Activated naive CD4-positive, alpha-beta T cell treated with anti-CD3 and anti-CD28 coated beads, Interleukin-2, amount 10 ng/mL, durations not matched to agents 7 days and 5 days (primary cell): ENCODE measurements around the gene VAPB.

Experiments
- CTCF ChIA-PET: fragments of 350-600 bp; sonication (Branson Sonifier 250); formaldehyde crosslinking; loops from one replicate; lab custom pipeline; 2021; ENCODE audit warnings: antibody characterized with exemption; lab: Charles Lee
- DNase-seq: peaks from one replicate; pipeline ENCODE4 v3.0.0-alpha.2; 2020
- H3K27ac Mint-ChIP-seq: one replicate; pipeline ENCODE4 v1.8.0; 2021; ENCODE audit warnings: mild to moderate bottlenecking, moderate library complexity, mixed read lengths
- H3K27me3 Mint-ChIP-seq: one replicate; pipeline ENCODE4 v1.8.0; 2021; ENCODE audit warnings: mild to moderate bottlenecking, mixed read lengths
- H3K36me3 Mint-ChIP-seq: one replicate; pipeline ENCODE4 v1.8.0; 2021; ENCODE audit warnings: mixed read lengths
- H3K4me1 Mint-ChIP-seq: one replicate; pipeline ENCODE4 v1.8.0; 2021; ENCODE audit warnings: mixed read lengths
- H3K4me3 Mint-ChIP-seq: one replicate; pipeline ENCODE4 v1.8.0; 2021; ENCODE audit warnings: mild to moderate bottlenecking, moderate library complexity, mixed read lengths
- H3K9me3 Mint-ChIP-seq: one replicate; pipeline ENCODE4 v1.8.0; 2021; ENCODE audit warnings: mixed read lengths

VAPB gene

GRCh38 chr20:58461899-58462298 is 72.9 kb downstream of the VAPB start:
- no peaks in the 10 kb centered on the region for H3K9me3 Mint-ChIP-seq
- H3K27ac Mint-ChIP-seq, result no peak overlapping the region
- no peaks in the 10 kb centered on the region for H3K36me3 Mint-ChIP-seq
- no peak for DNase-seq
- H3K4me1 Mint-ChIP-seq, result no peaks in the 10 kb centered on the region
- CTCF ChIA-PET, result interaction anchor here (0.5 kb wide), 1 partner anchor 670 kb away, joined by 3 read pairs; no protein-coding TSS in a partner anchor
- H3K4me3 Mint-ChIP-seq, result no peak overlapping the region
- H3K27me3 Mint-ChIP-seq, result peaks cover 17% of the 10 kb centered on the region

GRCh38 chr20:58463256-58463655 is 74.2 kb downstream of the VAPB start:
- H3K27me3 Mint-ChIP-seq, result peaks cover 27% of the 10 kb centered on the region
- H3K27ac Mint-ChIP-seq, result no peak overlapping the region
- H3K4me3 Mint-ChIP-seq, result no peak overlapping the region
- H3K4me1 Mint-ChIP-seq, result no peaks in the 10 kb centered on the region
- H3K36me3 Mint-ChIP-seq, result no peaks in the 10 kb centered on the region
- CTCF ChIA-PET, result interaction anchor here (1.4 kb wide), 1 partner anchor 10 kb away, joined by 3 read pairs; no protein-coding TSS in a partner anchor
- DNase-seq, result no peak
- no peaks in the 10 kb centered on the region for H3K9me3 Mint-ChIP-seq

GRCh38 chr20:58464838-58465237 is 75.8 kb downstream of the VAPB start:
- no peak overlapping the region for H3K27ac Mint-ChIP-seq
- H3K9me3 Mint-ChIP-seq, result no peaks in the 10 kb centered on the region
- no peak overlapping the region for H3K4me3 Mint-ChIP-seq
- CTCF ChIA-PET, result no interaction called here
- no peak for DNase-seq
- H3K36me3 Mint-ChIP-seq, result no peaks in the 10 kb centered on the region
- no peaks in the 10 kb centered on the region for H3K4me1 Mint-ChIP-seq
- peaks cover 34% of the 10 kb centered on the region for H3K27me3 Mint-ChIP-seq

DNA sequence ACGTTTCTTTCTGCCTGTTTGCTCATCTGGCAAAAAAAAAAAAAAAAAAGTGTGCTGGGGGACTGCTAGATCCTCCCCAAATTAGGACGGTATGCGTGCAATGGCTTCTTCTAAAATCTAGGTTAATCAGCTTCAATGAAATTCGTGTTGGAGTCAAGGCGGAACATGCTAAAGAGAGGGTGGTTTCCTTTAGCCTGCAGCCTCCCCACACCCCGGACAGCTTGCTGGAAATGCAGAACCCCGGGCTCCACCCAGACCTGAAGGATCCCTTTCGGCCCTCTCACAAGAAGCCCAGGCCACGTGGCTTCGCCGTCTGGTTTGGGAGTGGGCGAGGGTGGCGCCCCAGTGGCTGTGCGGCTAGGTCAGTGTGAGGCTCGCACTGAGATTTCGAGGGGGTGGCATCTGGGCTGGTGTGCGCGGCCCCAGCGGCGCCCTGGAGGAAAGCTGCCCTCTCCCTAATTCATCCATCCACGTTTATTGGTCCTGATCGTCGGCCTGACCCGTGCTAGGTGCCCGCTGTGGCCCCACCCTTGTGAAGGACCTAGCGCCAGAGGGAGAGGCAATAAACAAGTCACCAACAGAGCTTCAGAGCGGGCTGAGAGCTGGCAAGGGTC is 77.2 kb downstream of the VAPB start:
- Mint-ChIP-seq H3K27me3 (peaks cover 35% of the 10 kb centered on the region), H3K36me3 (no peaks in the 10 kb centered on the region)

DNA sequence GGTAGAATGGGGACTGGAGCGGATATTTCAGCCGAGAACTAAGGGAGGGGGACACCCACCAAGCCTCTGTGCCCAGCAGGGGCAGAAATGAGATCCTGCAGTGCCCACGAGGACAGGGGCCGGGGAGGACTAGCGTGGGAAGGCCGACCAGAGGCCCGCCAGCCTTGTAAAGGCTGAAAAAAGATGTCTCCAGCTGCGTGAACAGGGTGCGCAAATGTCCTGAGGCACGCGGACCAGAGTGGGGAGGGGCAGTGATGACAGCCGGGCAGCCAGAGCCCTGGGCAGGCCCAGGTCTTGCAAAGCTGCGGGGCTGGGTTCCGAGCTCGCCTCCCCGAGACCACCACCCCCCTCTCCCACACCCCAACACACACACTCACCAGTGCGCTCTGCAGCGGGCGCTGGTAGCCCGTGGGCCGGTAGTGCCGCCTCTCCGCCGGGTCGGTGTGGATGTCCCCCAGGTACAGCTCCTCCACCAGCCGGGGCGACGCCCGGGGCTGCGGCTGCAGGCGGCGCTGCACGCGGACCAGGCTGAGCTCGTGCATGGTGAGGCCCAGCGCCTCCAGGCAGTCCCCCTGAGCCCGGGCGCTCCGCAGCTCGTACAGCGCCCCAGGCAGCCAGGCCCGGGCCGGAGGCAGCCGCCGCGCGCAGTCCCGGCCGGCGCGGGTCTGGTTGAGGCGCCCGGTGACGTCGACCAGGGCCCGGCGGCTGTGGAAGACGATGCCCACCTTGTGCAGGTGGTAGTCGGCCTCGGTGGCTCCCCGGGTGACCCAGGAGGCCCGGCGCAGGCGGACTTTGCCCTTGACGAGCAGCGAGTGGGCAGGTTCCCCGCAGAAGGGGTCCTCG is 77.9 kb downstream of the VAPB start:
- Mint-ChIP-seq H3K27me3 (peaks cover 35% of the 10 kb centered on the region), H3K9me3 (no peaks in the 10 kb centered on the region), H3K4me3 (no peak overlapping the region), H3K4me1 (no peaks in the 10 kb centered on the region), H3K27ac (no peak overlapping the region), H3K36me3 (no peaks in the 10 kb centered on the region)
- no peak for DNase-seq
- CTCF ChIA-PET, result no interaction called here

More for the DNA sequence above, 77.2 kb downstream of the VAPB start:
- no peak for DNase-seq
- Mint-ChIP-seq H3K4me3 (no peak overlapping the region), H3K27ac (no peak overlapping the region), H3K4me1 (no peaks in the 10 kb centered on the region), H3K9me3 (no peaks in the 10 kb centered on the region)
- CTCF ChIA-PET, result no interaction called here

- Mint-ChIP-seq H3K27ac (no peak overlapping the region), H3K36me3 (no peaks in the 10 kb centered on the region), H3K4me3 (no peak overlapping the region), H3K4me1 (no peaks in the 10 kb centered on the region), H3K27me3 (peaks cover 39% of the 10 kb centered on the region), H3K9me3 (no peaks in the 10 kb centered on the region)
- CTCF ChIA-PET, result no interaction called here
- DNase-seq, result no peak
Observed at GRCh38 chr20:58467572-58468527, 78.8 kb downstream of the VAPB start.

- Mint-ChIP-seq H3K4me1 (no peaks in the 10 kb centered on the region), H3K9me3 (no peaks in the 10 kb centered on the region), H3K4me3 (no peak overlapping the region), H3K36me3 (no peaks in the 10 kb centered on the region), H3K27me3 (peaks cover 37% of the 10 kb centered on the region), H3K27ac (no peak overlapping the region)
- CTCF ChIA-PET, result no interaction called here
- DNase-seq, result no peak
Observed at GRCh38 chr20:58469616-58470015, 80.6 kb downstream of the VAPB start.

- no peak overlapping the region for H3K27ac Mint-ChIP-seq
- no peaks in the 10 kb centered on the region for H3K4me1 Mint-ChIP-seq
- no peaks in the 10 kb centered on the region for H3K9me3 Mint-ChIP-seq
- no peaks in the 10 kb centered on the region for H3K36me3 Mint-ChIP-seq
- DNase-seq, result no peak
- H3K27me3 Mint-ChIP-seq, result peaks cover 33% of the 10 kb centered on the region
- CTCF ChIA-PET, result no interaction called here
- H3K4me3 Mint-ChIP-seq, result no peak overlapping the region
Observed at GRCh38 chr20:58470336-58471192, 81.5 kb downstream of the VAPB start.

DNA sequence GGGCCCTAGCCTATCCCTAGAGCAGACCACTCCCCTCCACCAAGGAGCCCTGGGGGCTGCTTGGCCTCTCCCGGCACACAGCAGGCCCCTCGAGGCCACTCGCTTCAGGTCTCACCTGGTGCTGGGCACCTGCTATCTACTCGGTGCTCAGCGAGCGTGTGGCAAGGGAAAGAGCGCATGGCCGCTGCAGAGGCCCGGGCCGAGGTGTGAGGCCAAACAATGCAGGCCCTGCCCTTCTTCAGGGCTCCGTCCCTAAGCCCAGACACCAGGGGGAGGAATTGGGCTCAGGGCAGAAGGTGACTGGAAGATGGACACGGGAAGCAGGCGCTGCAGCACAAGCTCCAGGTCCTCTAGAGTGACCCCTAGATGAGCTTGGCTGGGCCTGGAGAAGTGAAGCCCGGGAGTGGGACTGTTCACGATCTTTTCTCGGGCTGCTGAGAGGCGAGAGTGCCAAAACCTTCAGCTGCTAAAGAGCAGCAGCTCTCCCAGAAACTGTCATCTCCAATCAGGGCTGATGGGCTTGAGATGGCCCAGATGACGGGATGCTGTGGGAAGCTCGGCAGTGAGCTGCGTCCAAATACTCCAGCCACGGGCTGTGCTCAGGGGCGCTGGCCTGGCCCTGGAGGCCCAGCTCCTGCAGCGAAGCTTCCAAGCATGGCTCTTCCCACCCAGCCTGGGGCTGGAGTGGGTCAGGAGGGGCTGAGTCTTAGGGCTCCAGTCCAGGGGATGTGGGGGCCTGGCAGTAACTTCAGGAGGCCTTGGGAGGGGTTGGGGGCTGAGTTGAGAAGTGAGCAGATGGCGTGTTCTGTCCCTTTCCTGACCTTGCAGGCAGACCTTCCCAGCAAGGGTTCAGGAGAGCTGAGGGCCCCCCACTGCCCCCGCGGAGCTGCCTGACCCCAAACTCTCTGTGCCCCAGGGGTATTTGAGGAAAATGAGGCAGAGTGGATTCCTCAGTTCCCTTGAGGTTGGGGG is 82.5 kb downstream of the VAPB start:
- DNase-seq, result no peak
- peaks cover 26% of the 10 kb centered on the region for H3K27me3 Mint-ChIP-seq
- no peaks in the 10 kb centered on the region for H3K36me3 Mint-ChIP-seq
- no peaks in the 10 kb centered on the region for H3K9me3 Mint-ChIP-seq
- no peak overlapping the region for H3K27ac Mint-ChIP-seq
- H3K4me1 Mint-ChIP-seq, result no peaks in the 10 kb centered on the region
- H3K4me3 Mint-ChIP-seq, result no peak overlapping the region
- CTCF ChIA-PET, result no interaction called here

DNA sequence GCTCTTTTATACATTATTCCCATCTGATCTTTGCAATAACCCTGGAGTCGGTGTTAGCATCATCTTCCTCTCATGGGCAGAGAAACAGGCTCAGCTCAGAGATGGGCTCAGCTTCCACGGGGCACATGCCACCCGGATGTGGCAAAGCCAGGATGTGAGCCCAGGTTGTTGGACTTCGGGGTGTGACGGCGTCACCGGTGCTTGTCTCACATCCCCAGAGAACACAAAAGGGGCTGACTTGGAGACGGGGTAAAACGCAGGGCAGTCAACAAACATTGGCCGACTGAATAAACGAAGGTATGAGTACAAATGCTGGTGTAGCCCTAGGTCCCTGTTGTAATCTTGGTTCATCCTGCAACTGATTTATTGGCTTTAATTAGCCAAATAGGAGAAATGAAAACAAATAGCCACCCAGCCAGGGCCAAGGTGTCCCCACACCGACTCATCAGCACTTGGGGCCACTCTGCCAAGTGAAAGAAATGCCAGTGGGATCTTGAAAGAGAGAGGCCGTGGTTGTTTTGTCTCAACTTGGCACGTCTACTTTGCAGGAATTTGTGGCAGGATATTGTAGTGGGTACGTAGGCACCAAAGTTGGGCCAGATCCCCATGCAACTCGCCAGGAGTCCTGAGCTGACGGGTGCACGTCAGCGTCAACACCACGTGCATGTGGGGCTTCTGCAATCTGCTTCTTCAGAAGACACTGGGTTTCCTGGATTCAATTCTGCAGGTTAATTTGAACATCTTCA is 83.4 kb downstream of the VAPB start:
- no peak for DNase-seq
- H3K9me3 Mint-ChIP-seq, result no peaks in the 10 kb centered on the region
- no peaks in the 10 kb centered on the region for H3K36me3 Mint-ChIP-seq
- H3K27ac Mint-ChIP-seq, result no peak overlapping the region
- H3K27me3 Mint-ChIP-seq, result peaks cover 20% of the 10 kb centered on the region
- CTCF ChIA-PET, result no interaction called here
- no peak overlapping the region for H3K4me3 Mint-ChIP-seq
- no peaks in the 10 kb centered on the region for H3K4me1 Mint-ChIP-seq

GRCh38 chr20:58473453-58474425 is 84.7 kb downstream of the VAPB start:
- Mint-ChIP-seq H3K9me3 (no peaks in the 10 kb centered on the region), H3K4me3 (no peak overlapping the region)
- CTCF ChIA-PET, result no interaction called here

More at GRCh38 chr20:58473453-58474425, 84.7 kb downstream of the VAPB start:
- H3K4me1 Mint-ChIP-seq, result no peaks in the 10 kb centered on the region
- H3K27me3 Mint-ChIP-seq, result peaks cover 13% of the 10 kb centered on the region
- no peak for DNase-seq
- H3K36me3 Mint-ChIP-seq, result no peaks in the 10 kb centered on the region
- no peak overlapping the region for H3K27ac Mint-ChIP-seq
